ENCODE data around the gene ZNF500. TPM values are rescaled to one million over a fixed set of nuclear protein-coding genes. Genes with fewer than 3 reads are reported as not detected.

The ZNF500 gene
- total and polyA plus RNA-seq, 2 donors (not counting 1 experiment from before 2014, with no cell fraction given), result 3.1 to 7.1 TPM

- no peaks in the 10 kb centered on the region for H4K20me1 ChIP-seq (ENCODE audit: control insufficient read depth, extremely low read depth, insufficient read depth, low read length)
- H3K9me3 ChIP-seq (ENCODE audit: control insufficient read depth, insufficient read depth, low read depth, low read length), result no peaks in the 10 kb centered on the region
- H3K27ac ChIP-seq (ENCODE audit: insufficient read depth, low read length), result no peak overlapping the region
- no peaks in the 10 kb centered on the region for H3K79me2 ChIP-seq (ENCODE audit: control insufficient read depth, insufficient read depth, low read length)
- no peaks in the 10 kb centered on the region for H3K27me3 ChIP-seq (ENCODE audit: control insufficient read depth, insufficient read depth, low read length)
- no peak overlapping the region for H2AFZ ChIP-seq (ENCODE audit: low read length)
- peaks cover 21% of the 10 kb centered on the region for H3K36me3 ChIP-seq (ENCODE audit: control insufficient read depth, insufficient read depth, low read length)
- no peak overlapping the region for H3K4me2 ChIP-seq (ENCODE audit: extremely low read depth, insufficient read depth, low read length)
- TF ChIP-seq EZH2 (IDR thresholded peaks at IDR 0.05; ENCODE audit: low read length, missing control alignments), result no peak
- TF ChIP-seq, protein P1, sequence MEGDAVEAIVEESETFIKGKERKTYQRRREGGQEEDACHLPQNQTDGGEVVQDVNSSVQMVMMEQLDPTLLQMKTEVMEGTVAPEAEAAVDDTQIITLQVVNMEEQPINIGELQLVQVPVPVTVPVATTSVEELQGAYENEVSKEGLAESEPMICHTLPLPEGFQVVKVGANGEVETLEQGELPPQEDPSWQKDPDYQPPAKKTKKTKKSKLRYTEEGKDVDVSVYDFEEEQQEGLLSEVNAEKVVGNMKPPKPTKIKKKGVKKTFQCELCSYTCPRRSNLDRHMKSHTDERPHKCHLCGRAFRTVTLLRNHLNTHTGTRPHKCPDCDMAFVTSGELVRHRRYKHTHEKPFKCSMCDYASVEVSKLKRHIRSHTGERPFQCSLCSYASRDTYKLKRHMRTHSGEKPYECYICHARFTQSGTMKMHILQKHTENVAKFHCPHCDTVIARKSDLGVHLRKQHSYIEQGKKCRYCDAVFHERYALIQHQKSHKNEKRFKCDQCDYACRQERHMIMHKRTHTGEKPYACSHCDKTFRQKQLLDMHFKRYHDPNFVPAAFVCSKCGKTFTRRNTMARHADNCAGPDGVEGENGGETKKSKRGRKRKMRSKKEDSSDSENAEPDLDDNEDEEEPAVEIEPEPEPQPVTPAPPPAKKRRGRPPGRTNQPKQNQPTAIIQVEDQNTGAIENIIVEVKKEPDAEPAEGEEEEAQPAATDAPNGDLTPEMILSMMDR (conservative IDR thresholded peaks at IDR 0.05 in 1 of 2, IDR thresholded peaks at IDR 0.05 in 1 of 2; ENCODE audit: low read depth in 1 of 2, low read length in 2 of 2), result no peak
- no peak overlapping the region for H3K4me3 ChIP-seq (replicated peaks in 1 of 4; ENCODE audit: control extremely low read depth in 1 of 4, insufficient read depth in 1 of 4, low read depth in 3 of 4, low read length in 4 of 4)
- no peak for DNase-seq (ENCODE audit: low read depth in 2 of 2)
- H3K9ac ChIP-seq (ENCODE audit: insufficient read depth, low read length), result no peak overlapping the region
- no peaks in the 10 kb centered on the region for H3K4me1 ChIP-seq (ENCODE audit: control insufficient read depth, extremely low read depth, insufficient read depth, low read length)
These were observed 63.1 kb downstream of the ZNF500 start for GRCh38 chr16:4703906-4704305.

- H3K9me3 ChIP-seq (ENCODE audit: control insufficient read depth, insufficient read depth, low read depth, low read length), result no peaks in the 10 kb centered on the region
- no peak overlapping the region for H3K4me3 ChIP-seq (replicated peaks in 1 of 4; ENCODE audit: control extremely low read depth in 1 of 4, insufficient read depth in 1 of 4, low read depth in 3 of 4, low read length in 4 of 4)
- no peaks in the 10 kb centered on the region for H4K20me1 ChIP-seq (ENCODE audit: control insufficient read depth, extremely low read depth, insufficient read depth, low read length)
- H3K36me3 ChIP-seq (ENCODE audit: control insufficient read depth, insufficient read depth, low read length), result peaks cover 28% of the 10 kb centered on the region
- no peaks in the 10 kb centered on the region for H3K4me1 ChIP-seq (ENCODE audit: control insufficient read depth, extremely low read depth, insufficient read depth, low read length)
- no peak overlapping the region for H3K9ac ChIP-seq (ENCODE audit: insufficient read depth, low read length)
- no peak overlapping the region for H3K27ac ChIP-seq (ENCODE audit: insufficient read depth, low read length)
- no peak overlapping the region for H3K4me2 ChIP-seq (ENCODE audit: extremely low read depth, insufficient read depth, low read length)
- DNase-seq (ENCODE audit: low read depth in 2 of 2), result no peak
- TF ChIP-seq, protein P1 (conservative IDR thresholded peaks at IDR 0.05 in 1 of 2, IDR thresholded peaks at IDR 0.05 in 1 of 2; ENCODE audit: low read depth in 1 of 2, low read length in 2 of 2), result no peak
- no peak for TF ChIP-seq EZH2 (IDR thresholded peaks at IDR 0.05; ENCODE audit: low read length, missing control alignments)
- H2AFZ ChIP-seq (ENCODE audit: low read length), result no peak overlapping the region
- no peaks in the 10 kb centered on the region for H3K79me2 ChIP-seq (ENCODE audit: control insufficient read depth, insufficient read depth, low read length)
- no peaks in the 10 kb centered on the region for H3K27me3 ChIP-seq (ENCODE audit: control insufficient read depth, insufficient read depth, low read length)
These were observed 64.5 kb downstream of the ZNF500 start for GRCh38 chr16:4702466-4702808.

DNA sequence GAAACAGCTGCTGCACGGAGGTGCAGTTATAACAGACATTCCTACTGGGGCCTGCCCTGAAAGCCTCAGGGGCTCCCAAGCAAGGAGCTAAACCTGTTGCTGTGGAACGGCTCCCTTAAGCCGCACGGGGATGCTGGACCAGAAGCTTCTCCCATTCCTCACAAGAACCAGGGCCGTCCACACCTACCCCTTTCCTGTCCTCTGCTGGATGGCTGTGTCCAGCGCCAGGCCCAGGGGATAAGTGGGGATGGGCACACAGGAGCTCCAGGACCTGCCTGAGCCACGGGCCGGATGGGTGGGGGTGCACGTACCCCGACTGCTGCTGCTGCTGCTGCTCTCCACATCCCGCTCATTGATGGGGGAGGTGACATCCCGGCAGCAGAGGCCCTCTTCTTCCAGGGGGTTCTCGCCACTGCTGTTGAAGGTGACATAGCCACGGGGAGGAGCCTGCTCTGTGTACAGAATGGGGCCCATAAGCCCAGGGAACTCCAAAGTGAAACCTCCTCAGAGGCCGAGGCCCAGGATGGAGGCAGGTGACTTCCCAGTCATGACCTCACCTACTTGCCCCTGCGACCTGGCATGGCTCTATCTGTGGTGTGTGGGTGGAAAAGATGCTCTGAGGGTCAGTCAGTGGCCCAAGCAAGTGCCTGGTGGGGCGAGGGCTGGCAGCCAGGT is 65.0 kb downstream of the ZNF500 start:
- no peak overlapping the region for H2AFZ ChIP-seq (ENCODE audit: low read length)
- peaks cover 32% of the 10 kb centered on the region for H3K36me3 ChIP-seq (ENCODE audit: control insufficient read depth, insufficient read depth, low read length)
- H3K79me2 ChIP-seq (ENCODE audit: control insufficient read depth, insufficient read depth, low read length), result no peaks in the 10 kb centered on the region
- no peaks in the 10 kb centered on the region for H3K9me3 ChIP-seq (ENCODE audit: control insufficient read depth, insufficient read depth, low read depth, low read length)
- no peaks in the 10 kb centered on the region for H3K4me1 ChIP-seq (ENCODE audit: control insufficient read depth, extremely low read depth, insufficient read depth, low read length)
- H3K4me3 ChIP-seq (replicated peaks in 1 of 4; ENCODE audit: control extremely low read depth in 1 of 4, insufficient read depth in 1 of 4, low read depth in 3 of 4, low read length in 4 of 4), result no peak overlapping the region
- no peak for DNase-seq (ENCODE audit: low read depth in 2 of 2)
- H3K27me3 ChIP-seq (ENCODE audit: control insufficient read depth, insufficient read depth, low read length), result no peaks in the 10 kb centered on the region
- H3K4me2 ChIP-seq (ENCODE audit: extremely low read depth, insufficient read depth, low read length), result no peak overlapping the region
- H3K27ac ChIP-seq (ENCODE audit: insufficient read depth, low read length), result no peak overlapping the region
- H4K20me1 ChIP-seq (ENCODE audit: control insufficient read depth, extremely low read depth, insufficient read depth, low read length), result no peaks in the 10 kb centered on the region
- TF ChIP-seq, protein P1 (conservative IDR thresholded peaks at IDR 0.05 in 1 of 2, IDR thresholded peaks at IDR 0.05 in 1 of 2; ENCODE audit: low read depth in 1 of 2, low read length in 2 of 2), result no peak
- no peak for TF ChIP-seq EZH2 (IDR thresholded peaks at IDR 0.05; ENCODE audit: low read length, missing control alignments)
- H3K9ac ChIP-seq (ENCODE audit: insufficient read depth, low read length), result no peak overlapping the region
